WTC11 (cell line): ENCODE data around the gene STAT6. TPM values are rescaled to one million over a fixed set of nuclear protein-coding genes. Genes with fewer than 3 reads are reported as not detected.

ENCODE experiments used
- ATAC-seq: fragments of 200-7000 bp; cut with Tn5 transposase; 2 replicates; pipeline ENCODE4 v1.10.0; 2021; ENCODE audit warnings: mild to moderate bottlenecking, moderate library complexity
- CTCF ChIA-PET: fragments of 300-600 bp; sonication (Branson Sonifier 250); formaldehyde crosslinking; loops from one replicate; lab custom pipeline; 2021; ENCODE audit warnings: antibody characterized with exemption; lab: Charles Lee
- POLR2A ChIA-PET: fragments of 350-600 bp; sonication (Branson Sonifier 250); formaldehyde crosslinking; loops from one replicate; lab custom pipeline; 2021; ENCODE audit warnings: antibody characterized with exemption; lab: Charles Lee
- DNase-seq: peaks from one replicate; pipeline ENCODE4 v3.0.0; 2021; ENCODE audit warnings: low spot score
- H3K27ac Mint-ChIP-seq: 2 replicates; pipeline ENCODE4 v1.8.0; 2021; ENCODE audit warnings: mixed read lengths
- H3K27me3 Mint-ChIP-seq: 2 replicates; pipeline ENCODE4 v1.8.0; 2021; ENCODE audit warnings: low read depth, mild to moderate bottlenecking, moderate library complexity, mixed read lengths
- H3K36me3 Mint-ChIP-seq: 2 replicates; pipeline ENCODE4 v1.8.0; 2021; ENCODE audit warnings: mixed read lengths
- H3K4me1 Mint-ChIP-seq: 2 replicates; pipeline ENCODE4 v1.8.0; 2022; ENCODE audit warnings: mixed read lengths
- H3K4me3 Mint-ChIP-seq: 2 replicates; pipeline ENCODE4 v1.8.0; 2021; ENCODE audit warnings: mild to moderate bottlenecking, moderate library complexity, mixed read lengths
- H3K9me3 Mint-ChIP-seq: 2 replicates; pipeline ENCODE4 v1.8.0; 2021; ENCODE audit warnings: mixed read lengths
- ELF4 ChIP-seq: sonication (generic); formaldehyde crosslinking; IDR thresholded peaks from 2 replicates; pipeline ENCODE4 v1.8.1; 2022; ENCODE audit warnings: low read depth, mild to moderate bottlenecking, moderate library complexity, missing genetic modification reagents
- FOXJ3 ChIP-seq: sonication (generic); formaldehyde crosslinking; IDR thresholded peaks from 2 replicates; pipeline ENCODE4 v1.9.0; 2021; ENCODE audit warnings: missing genetic modification reagents, mild to moderate bottlenecking, borderline replicate concordance
- KAT7 ChIP-seq: sonication (generic); formaldehyde crosslinking; IDR thresholded peaks from 2 replicates; pipeline ENCODE4 v1.8.1; 2023; ENCODE audit warnings: missing genetic modification reagents, mild to moderate bottlenecking, borderline replicate concordance
- NFE2L1 ChIP-seq: sonication (generic); formaldehyde crosslinking; IDR thresholded peaks from 2 replicates; pipeline ENCODE4 v1.8.1; 2023; ENCODE audit warnings: missing genetic modification reagents
- NFYB ChIP-seq: sonication (generic); formaldehyde crosslinking; conservative IDR thresholded peaks from 2 replicates; pipeline ENCODE4 v1.8.0; 2022; ENCODE audit warnings: low read depth, missing genetic modification reagents
- RORB ChIP-seq: fragments of 250-450 bp; sonication (Bioruptor Pico); IDR thresholded peaks from 2 replicates; pipeline ENCODE4 v1.9.0; 2021; ENCODE audit warnings: mild to moderate bottlenecking
- SP1 ChIP-seq: sonication (generic); formaldehyde crosslinking; conservative IDR thresholded peaks from 2 replicates; pipeline ENCODE4 v1.8.1; 2022; ENCODE audit warnings: missing genetic modification reagents
- ZBTB21 ChIP-seq: sonication (generic); formaldehyde crosslinking; IDR thresholded peaks from 2 replicates; pipeline ENCODE4 v1.8.1; 2023; ENCODE audit warnings: mild to moderate bottlenecking, missing genetic modification reagents, borderline replicate concordance
- ZNF263 ChIP-seq: sonication (generic); formaldehyde crosslinking; IDR thresholded peaks from 2 replicates; pipeline ENCODE4 v1.8.1; 2022; ENCODE audit warnings: low read depth, mild to moderate bottlenecking, moderate library complexity, missing genetic modification reagents
- ZNF416 ChIP-seq: fragments of 250-450 bp; sonication (Bioruptor Pico); IDR thresholded peaks from 2 replicates; pipeline ENCODE4 v1.9.0; 2021; ENCODE audit warnings: mild to moderate bottlenecking, inconsistent platforms
- ZNF671 ChIP-seq: fragments of 250-450 bp; sonication (Bioruptor Pico); IDR thresholded peaks from 2 replicates; pipeline ENCODE4 v1.8.0; 2021; ENCODE audit warnings: mild to moderate bottlenecking
- total RNA-seq: library from RNA; stranded (reverse); gene quantifications from 3 replicates; pipeline ENCODE4 v1.2.3, GENCODE V29; 2021
- TF ChIP-seq, protein P1 (sequence below): fragments of 250-450 bp; sonication (Bioruptor Pico); conservative IDR thresholded peaks from 2 replicates; pipeline ENCODE4 v1.9.0; 2021; ENCODE audit warnings: mild to moderate bottlenecking
- TF ChIP-seq, protein P2 (sequence below): sonication (generic); formaldehyde crosslinking; IDR thresholded peaks from 2 replicates; pipeline ENCODE4 v1.8.1; 2023; ENCODE audit warnings: mild to moderate bottlenecking, missing genetic modification reagents, moderate library complexity
- TF ChIP-seq, protein P3 (sequence below): sonication (generic); formaldehyde crosslinking; IDR thresholded peaks from 2 replicates; pipeline ENCODE4 v1.8.1; 2022; ENCODE audit warnings: mild to moderate bottlenecking, moderate library complexity, missing genetic modification reagents
- TF ChIP-seq, protein P4 (sequence below): sonication (generic); formaldehyde crosslinking; IDR thresholded peaks from 2 replicates; pipeline ENCODE4 v1.8.0; 2022; ENCODE audit warnings: mild to moderate bottlenecking, missing genetic modification reagents
- TF ChIP-seq, protein P5 (sequence below): sonication (generic); formaldehyde crosslinking; IDR thresholded peaks from 2 replicates; pipeline ENCODE4 v1.8.1; 2023; ENCODE audit warnings: mild to moderate bottlenecking, moderate library complexity, missing genetic modification reagents
- TF ChIP-seq, protein P6 (sequence below): sonication (generic); formaldehyde crosslinking; conservative IDR thresholded peaks from 2 replicates; pipeline ENCODE4 v1.8.1; 2022; ENCODE audit warnings: mild to moderate bottlenecking, missing genetic modification reagents
- TF ChIP-seq, protein P7 (sequence below): sonication (generic); formaldehyde crosslinking; IDR thresholded peaks from 2 replicates; pipeline ENCODE4 v1.8.1; 2022; ENCODE audit warnings: low read depth, missing genetic modification reagents, borderline replicate concordance
- TF ChIP-seq, protein P8 (sequence below): fragments of 250-450 bp; sonication (Bioruptor Pico); IDR thresholded peaks from 2 replicates; pipeline ENCODE4 v1.9.0; 2021; ENCODE audit warnings: mild to moderate bottlenecking

STAT6 gene
- total RNA-seq, 1 experiment from 2014 or later: 47.0 TPM

DNA sequence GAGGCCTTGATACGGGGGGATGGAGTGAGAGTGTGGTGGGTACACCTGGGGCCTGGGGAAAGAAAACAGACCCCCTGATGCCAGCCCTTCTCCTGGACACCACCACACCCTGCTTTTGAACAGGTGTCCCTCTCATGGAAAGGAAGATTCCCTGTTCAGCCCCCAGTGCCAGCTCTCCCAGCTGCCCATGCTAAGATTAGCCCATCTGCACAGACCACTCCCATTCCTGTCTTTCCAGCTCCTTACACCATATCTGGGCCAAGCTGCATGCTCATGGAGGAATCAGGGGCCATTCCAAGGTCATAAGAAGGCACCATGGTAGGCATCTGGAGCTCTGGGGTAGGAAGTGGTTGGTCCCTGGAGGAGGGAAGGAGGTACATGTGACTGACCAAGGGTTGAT lies 12.6 kb downstream of the STAT6 start:
- TF ChIP-seq FOXJ3 (no peak), KAT7 (CRISPR knock-in tag) (no peak), NFE2L1 (CRISPR knock-in tag) (no peak), ZBTB21 (no peak), SP1 (CRISPR knock-in tag) (no peak), ZNF416 (CRISPR knock-in tag) (no peak)
- TF ChIP-seq, protein P1, sequence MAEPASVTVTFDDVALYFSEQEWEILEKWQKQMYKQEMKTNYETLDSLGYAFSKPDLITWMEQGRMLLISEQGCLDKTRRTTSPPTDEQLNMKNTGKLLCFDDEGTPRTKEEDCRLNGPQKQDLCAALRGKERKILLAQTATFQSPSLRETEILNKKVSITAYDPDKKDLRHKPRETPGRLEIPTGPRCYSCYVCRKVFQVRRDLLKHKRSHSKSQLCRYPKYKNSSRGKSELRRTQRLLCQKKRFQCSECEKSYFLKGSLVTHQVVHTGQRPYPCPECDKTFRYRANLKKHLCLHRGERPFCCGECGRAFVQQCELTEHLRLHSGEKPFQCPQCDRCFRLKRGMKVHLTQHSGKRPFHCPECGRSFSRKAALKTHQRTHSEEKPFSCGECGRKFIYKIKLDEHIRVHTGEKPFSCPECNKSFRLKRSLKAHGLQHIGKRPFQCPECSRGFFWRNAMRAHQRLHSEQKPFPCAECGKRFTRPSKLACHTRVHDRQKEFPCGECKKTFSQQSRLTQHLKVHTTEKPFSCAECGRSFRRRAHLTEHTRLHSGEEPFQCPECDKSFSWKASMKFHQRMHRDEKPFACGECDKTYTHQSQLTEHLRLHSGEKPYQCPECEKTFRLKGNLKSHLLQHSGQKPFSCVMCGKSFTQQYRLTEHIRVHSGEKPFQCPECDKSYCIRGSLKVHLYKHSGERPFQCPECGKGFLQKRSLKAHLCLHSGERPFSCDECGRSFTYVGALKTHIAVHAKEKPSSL: no peak
- TF ChIP-seq, protein P2, sequence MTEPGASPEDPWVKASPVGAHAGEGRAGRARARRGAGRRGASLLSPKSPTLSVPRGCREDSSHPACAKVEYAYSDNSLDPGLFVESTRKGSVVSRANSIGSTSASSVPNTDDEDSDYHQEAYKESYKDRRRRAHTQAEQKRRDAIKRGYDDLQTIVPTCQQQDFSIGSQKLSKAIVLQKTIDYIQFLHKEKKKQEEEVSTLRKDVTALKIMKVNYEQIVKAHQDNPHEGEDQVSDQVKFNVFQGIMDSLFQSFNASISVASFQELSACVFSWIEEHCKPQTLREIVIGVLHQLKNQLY (CRISPR knock-in tag): no peak
- TF ChIP-seq, protein P3, sequence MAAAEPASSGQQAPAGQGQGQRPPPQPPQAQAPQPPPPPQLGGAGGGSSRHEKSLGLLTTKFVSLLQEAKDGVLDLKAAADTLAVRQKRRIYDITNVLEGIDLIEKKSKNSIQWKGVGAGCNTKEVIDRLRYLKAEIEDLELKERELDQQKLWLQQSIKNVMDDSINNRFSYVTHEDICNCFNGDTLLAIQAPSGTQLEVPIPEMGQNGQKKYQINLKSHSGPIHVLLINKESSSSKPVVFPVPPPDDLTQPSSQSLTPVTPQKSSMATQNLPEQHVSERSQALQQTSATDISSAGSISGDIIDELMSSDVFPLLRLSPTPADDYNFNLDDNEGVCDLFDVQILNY (CRISPR knock-in tag): no peak
- CTCF ChIA-PET: interaction anchor here (0.7 to 6.5 kb wide), 4 partner anchors 11 to 29 kb away, joined by 3 to 46 read pairs (median 3); partner anchors contain the start of gene STAT6
- ATAC-seq (no peak), DNase-seq (no peak)
- Mint-ChIP-seq H3K27ac (no peak overlapping the region), H3K27me3 (no peaks in the 10 kb centered on the region), H3K9me3 (no peaks in the 10 kb centered on the region), H3K4me3 (no peak overlapping the region), H3K4me1 (peaks cover 17% of the 10 kb centered on the region), H3K36me3 (peaks cover 30% of the 10 kb centered on the region)
- POLR2A ChIA-PET: interaction anchor here (1.4 kb wide), 1 partner anchor 12 kb away, joined by 4 read pairs; the partner anchor contains the start of gene STAT6

DNA sequence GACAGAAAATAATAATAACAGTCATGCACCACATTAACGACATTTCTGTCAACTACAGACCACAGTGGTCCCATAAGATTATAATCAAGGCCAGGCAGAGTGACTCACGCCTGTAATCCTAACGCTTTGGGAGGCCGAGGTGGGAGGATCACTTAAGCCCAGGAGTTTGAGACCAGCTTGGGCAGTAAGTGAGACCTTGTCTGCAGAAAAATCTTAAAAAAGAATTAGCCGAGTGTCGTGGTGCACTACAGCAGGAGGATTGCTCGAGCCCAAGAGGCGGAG lies 13.7 kb downstream of the STAT6 start:
- no peak for TF ChIP-seq RORB
- TF ChIP-seq, protein P4, sequence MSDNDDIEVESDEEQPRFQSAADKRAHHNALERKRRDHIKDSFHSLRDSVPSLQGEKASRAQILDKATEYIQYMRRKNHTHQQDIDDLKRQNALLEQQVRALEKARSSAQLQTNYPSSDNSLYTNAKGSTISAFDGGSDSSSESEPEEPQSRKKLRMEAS (CRISPR knock-in tag): no peak
- TF ChIP-seq, protein P5, sequence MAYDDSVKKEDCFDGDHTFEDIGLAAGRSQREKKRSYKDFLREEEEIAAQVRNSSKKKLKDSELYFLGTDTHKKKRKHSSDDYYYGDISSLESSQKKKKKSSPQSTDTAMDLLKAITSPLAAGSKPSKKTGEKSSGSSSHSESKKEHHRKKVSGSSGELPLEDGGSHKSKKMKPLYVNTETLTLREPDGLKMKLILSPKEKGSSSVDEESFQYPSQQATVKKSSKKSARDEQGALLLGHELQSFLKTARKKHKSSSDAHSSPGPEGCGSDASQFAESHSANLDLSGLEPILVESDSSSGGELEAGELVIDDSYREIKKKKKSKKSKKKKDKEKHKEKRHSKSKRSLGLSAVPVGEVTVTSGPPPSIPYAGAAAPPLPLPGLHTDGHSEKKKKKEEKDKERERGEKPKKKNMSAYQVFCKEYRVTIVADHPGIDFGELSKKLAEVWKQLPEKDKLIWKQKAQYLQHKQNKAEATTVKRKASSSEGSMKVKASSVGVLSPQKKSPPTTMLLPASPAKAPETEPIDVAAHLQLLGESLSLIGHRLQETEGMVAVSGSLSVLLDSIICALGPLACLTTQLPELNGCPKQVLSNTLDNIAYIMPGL: no peak
- Mint-ChIP-seq H3K9me3 (no peaks in the 10 kb centered on the region), H3K27ac (no peak overlapping the region), H3K27me3 (no peaks in the 10 kb centered on the region), H3K4me1 (peaks cover 25% of the 10 kb centered on the region), H3K36me3 (peaks cover 34% of the 10 kb centered on the region), H3K4me3 (no peak overlapping the region)
- POLR2A ChIA-PET: interaction anchor here (0.5 kb wide), 1 partner anchor 85 kb away, joined by 3 read pairs; no protein-coding TSS in a partner anchor
- DNase-seq: no peak
- ATAC-seq: no peak
- CTCF ChIA-PET: interaction anchor here (0.6 to 6.5 kb wide), 4 partner anchors 8 to 27 kb away, joined by 3 to 46 read pairs (median 4); partner anchors contain the start of genes NAB2 and STAT6

DNA sequence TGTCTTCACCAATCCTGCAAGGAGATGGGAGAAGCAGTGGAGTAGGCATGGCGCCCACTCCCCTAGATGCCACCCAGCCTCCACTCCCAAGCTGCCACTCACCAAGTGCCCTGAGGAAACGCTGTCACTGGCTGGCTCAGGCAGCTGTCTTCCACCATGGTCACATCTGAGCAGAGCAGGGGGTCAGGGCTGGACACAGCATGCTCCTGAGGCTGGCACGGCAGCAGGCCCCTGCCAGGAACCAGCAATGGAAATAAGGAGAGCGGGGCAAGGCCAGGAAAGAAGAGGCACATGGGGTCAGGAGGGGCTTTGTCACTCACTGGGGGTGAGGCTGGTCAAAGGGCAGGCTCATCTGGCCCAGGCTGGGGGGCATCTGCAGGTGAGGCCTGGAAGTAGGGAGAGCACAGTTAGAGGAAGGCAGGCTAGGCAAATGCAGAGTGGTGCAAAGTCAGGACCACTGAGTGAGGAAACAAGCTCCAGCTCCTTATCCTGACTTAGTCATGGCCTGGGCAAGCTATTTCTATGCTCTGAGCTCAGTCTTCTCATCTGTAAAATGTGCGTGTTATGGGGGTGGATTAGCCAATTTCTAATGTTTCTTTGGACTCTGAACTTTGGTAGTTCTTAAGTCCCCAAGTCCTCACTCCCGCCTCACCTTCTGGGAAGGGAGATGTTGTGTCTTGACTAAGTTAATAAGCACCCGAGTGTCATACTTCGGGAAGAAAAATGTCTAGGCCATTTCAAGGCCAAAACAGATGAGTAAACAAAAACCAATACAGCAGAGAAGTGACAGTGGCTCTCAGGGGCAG lies 14.2 kb downstream of the STAT6 start:
- Mint-ChIP-seq H3K4me3 (no peak overlapping the region), H3K27me3 (no peaks in the 10 kb centered on the region), H3K36me3 (peaks cover 37% of the 10 kb centered on the region), H3K9me3 (no peaks in the 10 kb centered on the region), H3K27ac (peak overlapping the region; percentile 85; the same call in 1 of the 2 replicates), H3K4me1 (peaks cover 25% of the 10 kb centered on the region)
- no peak for ATAC-seq
- ChIA-PET CTCF (interaction anchor here (0.6 to 6.5 kb wide), 5 partner anchors 15 to 256 kb away, joined by 3 to 46 read pairs (median 4); partner anchors contain the start of gene STAT6), POLR2A (interaction anchor here (0.5 kb wide), 1 partner anchor 85 kb away, joined by 3 read pairs; no protein-coding TSS in a partner anchor)
- no peak for DNase-seq
- TF ChIP-seq, protein P6, sequence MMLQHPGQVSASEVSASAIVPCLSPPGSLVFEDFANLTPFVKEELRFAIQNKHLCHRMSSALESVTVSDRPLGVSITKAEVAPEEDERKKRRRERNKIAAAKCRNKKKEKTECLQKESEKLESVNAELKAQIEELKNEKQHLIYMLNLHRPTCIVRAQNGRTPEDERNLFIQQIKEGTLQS (CRISPR knock-in tag): no peak
- TF ChIP-seq ELF4: no peak
- TF ChIP-seq ZNF671 (CRISPR knock-in tag): no peak
- TF ChIP-seq, protein P7, sequence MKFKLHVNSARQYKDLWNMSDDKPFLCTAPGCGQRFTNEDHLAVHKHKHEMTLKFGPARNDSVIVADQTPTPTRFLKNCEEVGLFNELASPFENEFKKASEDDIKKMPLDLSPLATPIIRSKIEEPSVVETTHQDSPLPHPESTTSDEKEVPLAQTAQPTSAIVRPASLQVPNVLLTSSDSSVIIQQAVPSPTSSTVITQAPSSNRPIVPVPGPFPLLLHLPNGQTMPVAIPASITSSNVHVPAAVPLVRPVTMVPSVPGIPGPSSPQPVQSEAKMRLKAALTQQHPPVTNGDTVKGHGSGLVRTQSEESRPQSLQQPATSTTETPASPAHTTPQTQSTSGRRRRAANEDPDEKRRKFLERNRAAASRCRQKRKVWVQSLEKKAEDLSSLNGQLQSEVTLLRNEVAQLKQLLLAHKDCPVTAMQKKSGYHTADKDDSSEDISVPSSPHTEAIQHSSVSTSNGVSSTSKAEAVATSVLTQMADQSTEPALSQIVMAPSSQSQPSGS (CRISPR knock-in tag): no peak
- TF ChIP-seq NFYB (CRISPR knock-in tag): no peak
- no peak for TF ChIP-seq ZNF263 (CRISPR knock-in tag)
- TF ChIP-seq, protein P8, sequence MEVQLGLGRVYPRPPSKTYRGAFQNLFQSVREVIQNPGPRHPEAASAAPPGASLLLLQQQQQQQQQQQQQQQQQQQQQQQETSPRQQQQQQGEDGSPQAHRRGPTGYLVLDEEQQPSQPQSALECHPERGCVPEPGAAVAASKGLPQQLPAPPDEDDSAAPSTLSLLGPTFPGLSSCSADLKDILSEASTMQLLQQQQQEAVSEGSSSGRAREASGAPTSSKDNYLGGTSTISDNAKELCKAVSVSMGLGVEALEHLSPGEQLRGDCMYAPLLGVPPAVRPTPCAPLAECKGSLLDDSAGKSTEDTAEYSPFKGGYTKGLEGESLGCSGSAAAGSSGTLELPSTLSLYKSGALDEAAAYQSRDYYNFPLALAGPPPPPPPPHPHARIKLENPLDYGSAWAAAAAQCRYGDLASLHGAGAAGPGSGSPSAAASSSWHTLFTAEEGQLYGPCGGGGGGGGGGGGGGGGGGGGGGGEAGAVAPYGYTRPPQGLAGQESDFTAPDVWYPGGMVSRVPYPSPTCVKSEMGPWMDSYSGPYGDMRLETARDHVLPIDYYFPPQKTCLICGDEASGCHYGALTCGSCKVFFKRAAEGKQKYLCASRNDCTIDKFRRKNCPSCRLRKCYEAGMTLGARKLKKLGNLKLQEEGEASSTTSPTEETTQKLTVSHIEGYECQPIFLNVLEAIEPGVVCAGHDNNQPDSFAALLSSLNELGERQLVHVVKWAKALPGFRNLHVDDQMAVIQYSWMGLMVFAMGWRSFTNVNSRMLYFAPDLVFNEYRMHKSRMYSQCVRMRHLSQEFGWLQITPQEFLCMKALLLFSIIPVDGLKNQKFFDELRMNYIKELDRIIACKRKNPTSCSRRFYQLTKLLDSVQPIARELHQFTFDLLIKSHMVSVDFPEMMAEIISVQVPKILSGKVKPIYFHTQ (CRISPR knock-in tag): no peak
